Right lobe of liver (tissue), 6 donors: ENCODE data around the gene NDUFS3. TPM values are rescaled to one million over a fixed set of nuclear protein-coding genes. Genes with fewer than 3 reads are reported as not detected.
A peak's percentile ranks its signal among the peaks of the same experiment; 100 is the strongest.

Experiments used
- ATAC-seq, 4 donors: fragments of 200-7000 bp; cut with Tn5 transposase; one replicate each; pipeline ENCODE4 v1.9.1; 2020; ENCODE audit warnings: mild to moderate bottlenecking in 4 of 4, moderate library complexity in 4 of 4
- DNase-seq, 3 donors: peaks; one replicate each; pipeline ENCODE4 v3.0.0-alpha.2; 2020
- H3K27ac ChIP-seq, 3 donors: fragments of 200-600 bp; one replicate each; pipeline ENCODE4 v1.8.0; 2022
- H3K27me3 ChIP-seq, 2 donors: fragments of 200-600 bp; one replicate each; pipeline ENCODE4 v1.8.0; 2022
- H3K36me3 ChIP-seq, 4 donors: fragments of 200-600 bp; sonication (generic) in 1 of 4; one replicate each; pipeline versions ENCODE4 v1.5.1 to v1.8.0; 2017 to 2022; ENCODE audit warnings: control low read depth in 1 of 4
- H3K4me1 ChIP-seq, 4 donors: fragments of 200-600 bp; sonication (generic) in 1 of 4; one replicate each; pipeline versions ENCODE4 v1.5.1 to v1.8.0; 2017 to 2022; ENCODE audit warnings: control low read depth in 1 of 4
- H3K4me3 ChIP-seq, 3 donors: fragments of 200-600 bp; one replicate each; pipeline ENCODE4 v1.8.0; 2022
- H3K9me3 ChIP-seq, 4 donors: fragments of 200-600 bp; sonication (generic) in 1 of 4; one replicate each; pipeline versions ENCODE4 v1.5.1 to v1.8.0; 2017 to 2022; ENCODE audit warnings: control low read depth in 1 of 4
- POLR2A ChIP-seq: fragments of 450-650 bp; IDR thresholded peaks from one replicate; pipeline ENCODE4 v1.6.1; 2017; ENCODE audit warnings: antibody characterized with exemption, mild to moderate bottlenecking
- WGBS: methylation state at CpG from one replicate; pipeline ENCODE4 v1.1.6; 2018; ENCODE audit warnings: low coverage, low lambda C conversion rate; ENCODE audit not compliant: insufficient coverage; ENCODE audit errors: missing lambda C conversion rate; 5-methylcytosine and 5-hydroxymethylcytosine counted together
- intact Hi-C, 2 donors: fragments of 100-400 bp; cut with DNase I; formaldehyde crosslinking; loops; one replicate each; pipeline versions ENCODE4 v1.11.2 to v1.14.1; 2022
- total RNA-seq, 6 experiments: library from RNA; depleted of rRNA in 2 of 6; stranded (reverse); fragments of >200 nt in 2 of 6; fragmentation: NEBNext Ultra II Directional in 3 of 6; extraction: Animal tissue kit (Norgen Biotek cat#: 25700) in 3 of 6; gene quantifications; one replicate each; pipeline versions ENCODE4 v1.1.0 to v1.2.4, GENCODE V29; 2016 to 2023
- TF ChIP-seq, protein P1 (sequence below), 4 donors: fragments of 200-600 bp in 3 of 4; fragments of 450-650 bp in 1 of 4; IDR thresholded peaks; one replicate each; pipeline versions ENCODE4 v1.5.1 to v1.8.0; 2016 to 2022; ENCODE audit warnings: antibody characterized with exemption in 4 of 4, mild to moderate bottlenecking in 2 of 4
- donor health status: DM: no; HTN: yes; CAD: no.
- donor health status: DM: no; HTN: no; CAD: no.
- donor health status: DM: no; HTN: no; CAD: no.
- donor health status: DM: no; HTN: yes; CAD: no.
- donor health status: DM: no; HTN: yes; CAD: no.

NDUFS3 gene
- total RNA-seq, 6 experiments from 2014 or later, result 53.3 to 64.1 (median 58.2) TPM

DNA sequence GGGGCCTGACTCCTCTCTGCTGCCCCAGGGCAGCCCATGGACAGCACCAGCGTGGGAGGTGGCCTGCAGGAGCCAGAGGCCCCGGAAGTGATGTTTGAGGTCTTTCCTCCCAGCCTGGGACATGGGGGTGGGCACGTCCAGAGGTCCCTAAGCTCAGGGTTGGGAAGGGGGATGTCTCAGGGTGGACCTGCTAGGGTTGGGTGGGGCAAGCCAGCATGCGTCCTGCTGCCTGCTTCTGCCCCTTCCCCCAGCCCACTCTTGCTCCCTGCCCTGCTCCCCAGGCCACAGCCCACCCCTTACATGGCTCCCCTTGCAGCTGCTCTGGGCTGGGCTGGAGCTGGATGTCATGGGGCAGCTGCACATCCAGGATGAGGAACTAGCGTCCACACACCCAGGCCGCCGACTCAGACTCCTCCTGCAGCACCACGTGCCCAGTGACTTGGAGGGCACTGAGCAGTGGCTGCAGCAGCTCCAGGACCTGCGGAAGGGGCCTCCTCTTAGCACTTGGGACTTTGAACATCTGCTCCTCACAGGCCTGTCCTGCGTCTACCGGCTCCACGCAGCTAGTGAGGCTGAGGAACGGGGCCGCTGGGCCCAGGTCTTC is 9.0 kb downstream of the NDUFS3 start:
- no peak overlapping the region for H3K4me3 ChIP-seq
- ATAC-seq (peak; percentile 46 to 72 (median 64)), DNase-seq (peak in 2 of 3 donors; percentile 59 to 68)
- TF ChIP-seq, protein P1, sequence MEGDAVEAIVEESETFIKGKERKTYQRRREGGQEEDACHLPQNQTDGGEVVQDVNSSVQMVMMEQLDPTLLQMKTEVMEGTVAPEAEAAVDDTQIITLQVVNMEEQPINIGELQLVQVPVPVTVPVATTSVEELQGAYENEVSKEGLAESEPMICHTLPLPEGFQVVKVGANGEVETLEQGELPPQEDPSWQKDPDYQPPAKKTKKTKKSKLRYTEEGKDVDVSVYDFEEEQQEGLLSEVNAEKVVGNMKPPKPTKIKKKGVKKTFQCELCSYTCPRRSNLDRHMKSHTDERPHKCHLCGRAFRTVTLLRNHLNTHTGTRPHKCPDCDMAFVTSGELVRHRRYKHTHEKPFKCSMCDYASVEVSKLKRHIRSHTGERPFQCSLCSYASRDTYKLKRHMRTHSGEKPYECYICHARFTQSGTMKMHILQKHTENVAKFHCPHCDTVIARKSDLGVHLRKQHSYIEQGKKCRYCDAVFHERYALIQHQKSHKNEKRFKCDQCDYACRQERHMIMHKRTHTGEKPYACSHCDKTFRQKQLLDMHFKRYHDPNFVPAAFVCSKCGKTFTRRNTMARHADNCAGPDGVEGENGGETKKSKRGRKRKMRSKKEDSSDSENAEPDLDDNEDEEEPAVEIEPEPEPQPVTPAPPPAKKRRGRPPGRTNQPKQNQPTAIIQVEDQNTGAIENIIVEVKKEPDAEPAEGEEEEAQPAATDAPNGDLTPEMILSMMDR (IDR thresholded peaks at IDR 0.05), result no peak
- TF ChIP-seq POLR2A, result no peak
- H3K4me1 ChIP-seq, result no peaks in the 10 kb centered on the region
- intact Hi-C loops, result no loop called here
- H3K9me3 ChIP-seq, result no peaks in the 10 kb centered on the region
- peaks cover 0 to under 1% of the 10 kb centered on the region in 2 donors for H3K27me3 ChIP-seq
- H3K36me3 ChIP-seq, result peaks cover 0 to 23% (median under 1%) of the 10 kb centered on the region in 4 donors
- WGBS, result 40% methylated on average over 1 of the region's 14 CpGs
- H3K27ac ChIP-seq, result no peak overlapping the region

DNA sequence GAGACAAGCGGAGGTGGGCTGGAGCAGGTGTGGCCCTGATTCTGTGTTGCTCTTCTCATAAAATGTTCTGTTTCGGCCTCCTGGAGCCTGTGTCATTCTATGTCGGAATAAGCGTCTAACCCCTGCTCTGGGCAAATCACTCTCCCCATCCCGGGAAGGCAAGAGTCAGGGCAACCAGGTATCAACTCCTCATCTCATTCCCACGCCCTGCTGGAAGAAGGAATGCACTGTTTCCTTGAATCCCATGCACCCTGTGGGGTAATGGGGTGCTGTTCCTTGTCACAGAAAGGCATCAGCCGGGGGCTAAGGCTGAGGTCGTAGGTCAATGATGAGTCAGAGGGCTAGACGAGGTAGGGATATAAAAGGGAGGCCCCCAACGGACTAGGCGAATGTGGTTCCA is 10.2 kb downstream of the NDUFS3 start:
- intact Hi-C loops, result no loop called here
- 84% methylated on average over 7 of the region's 11 CpGs for WGBS
- no peaks in the 10 kb centered on the region for H3K9me3 ChIP-seq
- no peak overlapping the region for H3K4me3 ChIP-seq
- TF ChIP-seq POLR2A, result no peak
- TF ChIP-seq, protein P1 (IDR thresholded peaks at IDR 0.05), result no peak
- no peak overlapping the region for H3K27ac ChIP-seq
- ATAC-seq, result no peak
- peaks cover 0 to 3% (median 0%) of the 10 kb centered on the region in 4 donors for H3K4me1 ChIP-seq
- H3K36me3 ChIP-seq, result peaks cover 0 to 10% (median 0%) of the 10 kb centered on the region in 4 donors
- peaks cover 0 to 9% of the 10 kb centered on the region in 2 donors for H3K27me3 ChIP-seq
- no peak for DNase-seq

DNA sequence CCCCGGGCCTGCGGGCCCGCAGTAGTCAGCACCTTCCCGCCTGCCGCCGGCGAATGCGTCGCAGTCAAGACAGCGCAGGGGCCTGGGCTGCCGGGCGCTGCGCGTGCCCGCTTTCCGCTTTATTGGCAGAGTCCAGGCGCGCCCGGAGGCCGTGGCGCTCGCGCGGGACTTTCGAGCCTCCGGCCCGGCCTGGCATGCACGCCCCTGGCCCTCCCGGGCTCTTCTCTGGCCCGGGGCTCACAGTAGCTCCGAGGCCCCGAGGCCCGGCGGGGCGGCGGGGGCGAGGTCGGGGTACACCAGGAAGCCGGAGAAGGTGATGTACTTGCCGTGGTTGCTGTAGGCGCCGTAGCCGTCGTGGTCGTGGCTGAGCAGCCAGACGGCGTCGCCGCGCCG is 10.7 kb downstream of the NDUFS3 start:
- DNase-seq, result no peak
- no peaks in the 10 kb centered on the region for H3K9me3 ChIP-seq
- no peak overlapping the region for H3K27ac ChIP-seq
- H3K36me3 ChIP-seq, result peaks cover 0 to 6% (median 0%) of the 10 kb centered on the region in 4 donors
- no peak for ATAC-seq
- H3K4me1 ChIP-seq, result peaks cover 0 to 3% (median 0%) of the 10 kb centered on the region in 4 donors
- intact Hi-C loops, result no loop called here
- TF ChIP-seq POLR2A, result no peak
- TF ChIP-seq, protein P1 (IDR thresholded peaks at IDR 0.05), result no peak
- WGBS, result no CpG with 5 or more reads among the region's 51 CpGs
- no peak overlapping the region for H3K4me3 ChIP-seq
- H3K27me3 ChIP-seq, result peaks cover 0 to 9% of the 10 kb centered on the region in 2 donors

DNA sequence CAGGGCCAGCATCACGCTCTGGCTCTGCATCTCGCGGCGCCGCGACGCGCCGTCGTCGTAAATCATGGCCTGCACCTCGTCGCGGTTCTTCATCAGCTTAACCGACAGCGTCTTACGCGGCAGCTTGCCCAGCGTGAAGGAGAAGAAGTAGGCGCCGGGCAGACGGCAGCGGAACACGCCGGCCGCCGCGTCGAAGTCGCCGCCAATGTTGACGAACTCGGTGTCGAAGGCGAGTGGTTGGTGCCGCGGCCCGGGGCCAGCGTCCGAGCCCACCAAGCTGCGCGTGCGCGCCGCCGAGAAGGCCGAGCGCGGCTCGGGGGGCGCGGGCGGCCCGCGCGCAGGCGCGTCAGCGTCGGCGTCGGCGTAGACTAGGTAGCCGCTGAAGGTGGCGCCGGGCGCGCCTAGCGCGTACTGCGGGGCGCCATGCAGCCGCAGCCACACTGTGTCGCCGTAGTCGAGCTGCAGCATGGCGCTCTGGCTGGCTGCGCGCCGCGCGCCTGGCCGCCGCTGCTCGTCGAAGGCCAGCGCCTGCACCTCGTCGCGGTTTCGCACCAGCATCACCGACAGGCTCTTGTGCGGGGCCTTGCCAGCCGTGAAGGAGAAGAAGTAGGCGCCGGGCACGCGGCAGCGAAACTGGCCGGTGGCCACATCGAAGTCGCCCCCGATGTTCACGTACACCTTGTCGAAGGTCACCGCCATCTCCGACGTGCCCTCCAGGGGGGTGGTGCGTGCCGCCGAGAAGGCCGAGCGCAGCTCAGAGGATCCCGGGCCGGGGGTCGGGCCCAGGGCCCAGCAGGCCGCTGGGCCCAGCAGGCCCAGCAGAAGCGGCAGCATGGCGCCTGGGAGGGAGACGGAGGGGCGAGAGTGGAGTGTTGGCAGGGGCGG is 11.3 kb downstream of the NDUFS3 start:
- intact Hi-C loops, result no loop called here
- ATAC-seq (no peak), DNase-seq (no peak)
- no peak overlapping the region for H3K4me3 ChIP-seq
- peaks cover 0 to 9% of the 10 kb centered on the region in 2 donors for H3K27me3 ChIP-seq
- WGBS, result 68% methylated on average over 17 of the region's 122 CpGs
- H3K4me1 ChIP-seq, result peaks cover 0 to 3% (median 0%) of the 10 kb centered on the region in 4 donors
- H3K9me3 ChIP-seq, result no peaks in the 10 kb centered on the region
- no peaks in the 10 kb centered on the region for H3K36me3 ChIP-seq
- TF ChIP-seq, protein P1 (IDR thresholded peaks at IDR 0.05), result no peak
- TF ChIP-seq POLR2A, result no peak
- no peak overlapping the region for H3K27ac ChIP-seq
